HCT116 (cell line): Measurements from ENCODE around the gene RGP1.
A peak's percentile ranks its signal among the peaks of the same experiment; 100 is the strongest.

Experiments used
- CEBPB ChIP-seq: IDR thresholded peaks from 2 replicates; pipeline ENCODE4 v1.6.1; 2012; ENCODE audit warnings: low read depth
- EGR1 ChIP-seq: IDR thresholded peaks from 2 replicates; pipeline ENCODE4 v1.6.1; 2012; ENCODE audit warnings: low read depth
- EZH2 ChIP-seq: fragments of 200-600 bp; sonication (generic); IDR thresholded peaks from 2 replicates; pipeline ENCODE4 v1.6.1; 2017; ENCODE audit warnings: antibody characterized with exemption, mixed run types
- POLR2A ChIP-seq: IDR thresholded peaks from 2 replicates; pipeline ENCODE4 v1.7.0; 2011; ENCODE audit warnings: borderline replicate concordance; ENCODE audit not compliant: insufficient read depth, insufficient read length; ENCODE audit errors: extremely low read depth
- POLR2AphosphoS5 ChIP-seq: IDR thresholded peaks from 2 replicates; pipeline ENCODE4 v1.6.1; 2011; ENCODE audit warnings: mild to moderate bottlenecking, low read depth, low read length, moderate library complexity
- RAD21 ChIP-seq: IDR thresholded peaks from 2 replicates; pipeline ENCODE4 v1.6.1; 2012; ENCODE audit warnings: low read depth, mild to moderate bottlenecking
- SP1 ChIP-seq: IDR thresholded peaks from 2 replicates; pipeline ENCODE4 v1.6.1; 2012; ENCODE audit warnings: low read depth
- SRF ChIP-seq: IDR thresholded peaks from 2 replicates; pipeline ENCODE4 v1.6.1; 2012; ENCODE audit warnings: low read depth
- TCF7L2 ChIP-seq: IDR thresholded peaks from 2 replicates; pipeline ENCODE4 v1.7.0; 2011; ENCODE audit warnings: borderline replicate concordance, inconsistent platforms; ENCODE audit not compliant: insufficient read depth, insufficient read length; ENCODE audit errors: extremely low read depth
- YY1 ChIP-seq: IDR thresholded peaks from 2 replicates; pipeline ENCODE4 v1.6.1; 2011; ENCODE audit warnings: low read length, low read depth, moderate library complexity, mild to moderate bottlenecking; ENCODE audit not compliant: insufficient replicate concordance; ENCODE audit errors: extremely low read depth
- ZNF274 ChIP-seq: fragments of 200-500 bp; sonication (Bioruptor generic); IDR thresholded peaks from 2 replicates; pipeline ENCODE4 v1.6.1; 2014; ENCODE audit warnings: mild to moderate bottlenecking, low read depth, low read length, inconsistent platforms
- TF ChIP-seq, protein P1 (sequence below), 3 experiments: fragments of 200-600 bp in 1 of 3; sonication (generic) in 1 of 3; IDR thresholded peaks in 2 of 3; conservative IDR thresholded peaks in 1 of 3; 2 replicates each; pipeline ENCODE4 v1.5.1; 2012 to 2017; ENCODE audit warnings: low read depth in 2 of 3, low read length in 2 of 3, antibody characterized with exemption in 1 of 3, borderline replicate concordance in 1 of 3, control low read depth in 1 of 3, mild to moderate bottlenecking in 1 of 3, mixed read lengths in 1 of 3, mixed run types in 1 of 3, moderate library complexity in 1 of 3; ENCODE audit not compliant: insufficient read depth in 1 of 3
- TF ChIP-seq, protein P2 (sequence below): IDR thresholded peaks from 2 replicates; pipeline ENCODE4 v1.6.1; 2012
- TF ChIP-seq, protein P3 (sequence below): IDR thresholded peaks from 2 replicates; pipeline ENCODE4 v1.6.1; 2012

DNA sequence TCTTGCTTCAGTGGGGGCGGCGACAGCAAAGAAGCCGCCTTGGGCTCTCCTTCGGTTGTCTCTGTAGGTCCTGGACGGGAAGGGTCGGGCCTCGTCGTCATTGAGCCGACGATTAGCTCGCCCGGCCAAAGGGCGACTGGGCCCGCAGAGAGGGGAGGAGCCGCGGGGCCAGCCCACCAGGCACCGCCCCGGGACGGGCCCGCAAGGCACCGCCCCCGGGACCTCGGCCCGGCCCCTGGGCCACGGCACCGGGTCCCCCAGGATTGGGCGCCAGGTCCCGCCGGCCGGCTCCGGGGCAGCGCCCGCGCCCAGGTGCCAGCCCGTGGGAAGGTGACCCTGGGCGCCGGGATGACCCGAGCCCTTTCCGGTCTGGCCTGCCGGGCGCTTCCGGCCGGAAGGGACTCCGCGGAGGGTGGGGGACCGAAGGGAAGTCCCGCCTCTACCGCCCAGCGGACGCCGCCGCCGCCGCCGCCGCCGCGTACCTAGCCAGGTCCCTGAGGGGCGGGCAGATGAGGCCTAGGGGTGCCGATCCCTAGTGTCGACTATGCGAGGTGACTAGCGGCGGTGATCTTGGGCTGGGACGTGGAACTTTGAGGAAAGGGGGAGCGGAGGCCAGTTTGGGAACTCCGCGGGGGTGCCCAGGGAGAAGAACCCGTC is at the start of gene RGP1, which contains the start of gene GBA2:
- TF ChIP-seq, protein P1, sequence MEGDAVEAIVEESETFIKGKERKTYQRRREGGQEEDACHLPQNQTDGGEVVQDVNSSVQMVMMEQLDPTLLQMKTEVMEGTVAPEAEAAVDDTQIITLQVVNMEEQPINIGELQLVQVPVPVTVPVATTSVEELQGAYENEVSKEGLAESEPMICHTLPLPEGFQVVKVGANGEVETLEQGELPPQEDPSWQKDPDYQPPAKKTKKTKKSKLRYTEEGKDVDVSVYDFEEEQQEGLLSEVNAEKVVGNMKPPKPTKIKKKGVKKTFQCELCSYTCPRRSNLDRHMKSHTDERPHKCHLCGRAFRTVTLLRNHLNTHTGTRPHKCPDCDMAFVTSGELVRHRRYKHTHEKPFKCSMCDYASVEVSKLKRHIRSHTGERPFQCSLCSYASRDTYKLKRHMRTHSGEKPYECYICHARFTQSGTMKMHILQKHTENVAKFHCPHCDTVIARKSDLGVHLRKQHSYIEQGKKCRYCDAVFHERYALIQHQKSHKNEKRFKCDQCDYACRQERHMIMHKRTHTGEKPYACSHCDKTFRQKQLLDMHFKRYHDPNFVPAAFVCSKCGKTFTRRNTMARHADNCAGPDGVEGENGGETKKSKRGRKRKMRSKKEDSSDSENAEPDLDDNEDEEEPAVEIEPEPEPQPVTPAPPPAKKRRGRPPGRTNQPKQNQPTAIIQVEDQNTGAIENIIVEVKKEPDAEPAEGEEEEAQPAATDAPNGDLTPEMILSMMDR (IDR thresholded peaks at IDR 0.05 in 2 of 3, conservative IDR thresholded peaks at IDR 0.05 in 1 of 3; ENCODE audit: borderline replicate concordance in 1 of 3, insufficient read depth in 1 of 3, low read depth in 2 of 3, low read length in 2 of 3), result no peak
- TF ChIP-seq SP1 (no peak), POLR2AphosphoS5 (peak; percentile 67; the same call in 1 of the 2 replicates), ZNF274 (no peak), POLR2A (no peak), EZH2 (no peak), YY1 (no peak), SRF (no peak), TCF7L2 (no peak), RAD21 (no peak), EGR1 (no peak), CEBPB (no peak)
- TF ChIP-seq, protein P2, sequence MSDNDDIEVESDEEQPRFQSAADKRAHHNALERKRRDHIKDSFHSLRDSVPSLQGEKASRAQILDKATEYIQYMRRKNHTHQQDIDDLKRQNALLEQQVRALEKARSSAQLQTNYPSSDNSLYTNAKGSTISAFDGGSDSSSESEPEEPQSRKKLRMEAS, result no peak
- TF ChIP-seq, protein P3, sequence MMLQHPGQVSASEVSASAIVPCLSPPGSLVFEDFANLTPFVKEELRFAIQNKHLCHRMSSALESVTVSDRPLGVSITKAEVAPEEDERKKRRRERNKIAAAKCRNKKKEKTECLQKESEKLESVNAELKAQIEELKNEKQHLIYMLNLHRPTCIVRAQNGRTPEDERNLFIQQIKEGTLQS, result no peak
